Muscle of back (tissue), 11 donors: ENCODE measurements around the gene ASB1. TPM values are rescaled to one million over a fixed set of nuclear protein-coding genes. Genes with fewer than 3 reads are reported as not detected.
A peak's percentile ranks its signal among the peaks of the same experiment; 100 is the strongest.

Experiments used
- DNase-seq, 3 donors: peaks; one replicate each; pipeline versions ENCODE4 v3.0.0 to v3.0.0-alpha.2; 2013
- polyA plus RNA-seq, 10 donors: library from polyadenylated mRNA; unstranded; fragments of 120-200 nt; gene quantifications; one replicate each; pipeline ENCODE4 v1.2.1, GENCODE V29; 2013; ENCODE audit not compliant: insufficient read length in 10 of 10

Gene ASB1
- polyA plus RNA-seq, 10 donors, result 35.9 to 49.1 (median 42.3) TPM

DNA sequence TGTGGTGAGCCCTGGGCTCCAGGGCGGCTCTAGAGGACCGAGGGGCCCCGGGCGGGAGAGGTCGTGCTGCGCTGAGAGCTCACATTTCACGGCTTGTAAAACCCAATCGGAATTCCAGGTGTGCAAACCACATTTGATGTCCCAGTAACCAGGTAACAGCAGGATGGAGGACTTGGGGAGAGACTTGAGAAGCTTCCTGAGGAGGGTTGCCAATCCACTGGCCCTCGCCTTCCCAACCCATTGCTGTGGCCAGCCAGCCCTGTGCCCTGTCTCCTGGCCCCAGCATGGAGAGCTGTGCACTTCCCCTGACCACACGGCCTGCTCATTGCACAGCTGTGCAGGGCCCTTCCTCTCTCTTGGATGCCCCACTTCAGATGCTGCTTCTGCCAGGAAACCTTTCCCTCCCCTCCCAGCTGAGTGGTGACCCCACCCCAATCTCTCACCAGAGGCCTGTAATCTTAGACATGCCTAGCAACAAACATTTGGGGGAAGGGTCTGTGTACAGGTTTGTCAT lies 39.6 kb downstream of the ASB1 start:
- DNase-seq, result peak in 1 of 3 donors; percentile 50

DNA sequence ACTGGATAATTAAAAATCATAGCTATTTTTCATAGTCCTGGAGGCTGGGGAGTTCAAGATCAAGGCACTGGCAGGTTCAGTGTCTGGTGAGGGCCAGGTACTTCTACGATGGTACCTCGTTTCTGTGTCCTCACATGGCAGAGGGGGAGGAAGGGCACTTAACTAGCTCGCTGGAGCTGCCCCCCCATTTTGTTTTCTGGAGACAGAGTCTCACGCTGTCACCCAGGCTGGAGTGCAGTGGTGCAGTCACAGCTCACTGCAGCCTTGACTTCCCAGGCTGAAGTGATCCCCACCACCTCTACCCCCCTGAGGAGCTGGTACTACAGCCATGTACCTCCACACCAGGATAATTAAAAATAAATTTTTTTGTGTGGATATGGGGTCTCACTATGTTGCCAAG lies 40.3 kb downstream of the ASB1 start:
- DNase-seq, result no peak

DNA sequence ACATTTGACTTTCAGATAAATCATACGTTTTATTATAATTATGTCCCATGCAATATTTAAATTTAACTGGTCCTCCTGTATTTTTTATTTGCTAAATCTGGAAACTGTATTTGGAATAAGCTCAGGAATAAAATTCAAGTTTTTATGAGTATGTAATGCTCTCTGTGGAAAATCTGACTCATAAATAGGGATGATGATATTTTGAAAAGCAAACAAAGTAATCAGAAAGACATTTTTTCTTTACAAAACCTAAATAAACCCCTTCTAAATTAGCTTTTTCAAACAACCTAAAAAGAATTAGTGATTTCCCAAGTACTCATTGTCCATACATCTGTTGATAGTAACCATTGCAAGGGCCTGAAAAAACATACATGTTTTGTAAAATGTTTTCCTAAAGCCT lies 41.1 kb downstream of the ASB1 start:
- peak; percentile 38 to 76 (median 55) for DNase-seq

DNA sequence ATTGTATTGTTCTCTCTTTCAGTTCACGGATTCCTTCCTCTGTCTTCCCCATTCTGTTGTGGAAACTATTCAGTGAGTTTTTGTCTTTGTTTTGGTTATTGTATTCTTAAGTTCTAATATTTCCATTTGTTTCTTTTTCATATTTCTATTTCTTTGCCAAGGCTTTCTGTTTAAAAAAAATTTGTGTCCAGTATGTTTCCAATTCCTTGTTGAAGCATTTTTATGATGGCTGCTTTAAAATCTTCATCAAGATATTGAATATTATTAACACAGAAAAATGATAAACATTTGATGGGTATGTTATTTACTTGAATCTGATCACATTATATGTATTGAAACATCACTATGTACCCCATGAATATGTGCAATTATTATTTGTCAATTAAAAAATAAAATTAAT lies 42.4 kb downstream of the ASB1 start:
- DNase-seq, result no peak

DNA sequence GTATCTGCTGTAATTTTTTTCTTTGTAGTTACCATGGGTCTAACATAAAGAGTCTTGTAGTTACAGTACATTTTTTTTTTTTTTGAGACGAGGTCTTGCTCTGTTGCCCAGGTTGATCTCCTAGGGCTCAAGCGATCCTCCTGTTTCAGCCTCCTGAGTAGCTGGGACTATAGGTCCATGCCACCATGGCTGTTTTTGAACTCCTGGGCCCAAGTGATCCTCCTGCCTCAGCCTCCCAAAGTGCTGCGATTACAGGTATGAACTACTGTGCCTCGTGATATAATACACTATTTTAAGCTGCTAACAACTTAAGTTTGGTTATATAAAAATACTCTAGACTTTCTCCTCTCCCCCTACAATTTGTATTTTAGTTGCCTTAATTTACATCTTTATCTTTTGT lies 46.3 kb downstream of the ASB1 start:
- no peak for DNase-seq

DNA sequence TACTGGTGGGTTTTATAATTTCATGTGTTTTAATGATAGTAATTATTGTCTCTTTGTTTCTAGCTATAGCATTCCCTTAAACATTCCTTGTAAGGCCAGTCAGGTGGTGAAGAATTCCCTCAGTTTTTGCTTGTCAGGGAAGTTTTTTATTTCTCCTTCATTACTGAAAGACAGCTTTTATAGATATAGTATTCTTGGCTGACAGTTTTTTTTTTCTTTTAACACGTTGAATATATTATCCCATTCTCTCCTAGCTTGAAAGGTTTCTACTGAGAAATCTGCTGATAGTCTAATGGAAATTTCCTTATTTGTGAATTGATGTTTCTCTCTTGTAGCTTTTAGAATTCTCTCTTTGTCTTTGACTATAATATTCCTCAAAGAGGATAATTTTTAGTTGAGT lies 46.8 kb downstream of the ASB1 start:
- no peak for DNase-seq

DNA sequence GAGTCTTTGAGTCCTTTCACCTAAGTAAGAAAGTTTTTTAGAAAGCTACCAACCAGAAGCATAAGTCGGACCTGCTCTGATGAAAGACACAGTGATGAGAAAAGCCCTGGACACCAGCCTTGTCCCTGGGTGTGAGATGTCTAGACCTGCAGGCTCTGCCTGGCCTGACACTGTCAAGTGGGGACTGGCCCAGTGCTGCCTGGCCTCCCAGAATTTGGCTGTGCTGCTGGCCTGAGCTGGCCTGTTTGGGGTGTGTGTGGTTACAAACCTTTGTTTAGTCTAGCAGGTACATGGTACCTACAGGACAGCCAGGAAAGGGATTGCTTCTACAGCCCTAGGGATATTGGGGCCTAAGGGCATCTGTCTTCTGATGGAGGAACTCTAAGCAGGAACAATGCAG lies 48.3 kb downstream of the ASB1 start:
- DNase-seq, result no peak

DNA sequence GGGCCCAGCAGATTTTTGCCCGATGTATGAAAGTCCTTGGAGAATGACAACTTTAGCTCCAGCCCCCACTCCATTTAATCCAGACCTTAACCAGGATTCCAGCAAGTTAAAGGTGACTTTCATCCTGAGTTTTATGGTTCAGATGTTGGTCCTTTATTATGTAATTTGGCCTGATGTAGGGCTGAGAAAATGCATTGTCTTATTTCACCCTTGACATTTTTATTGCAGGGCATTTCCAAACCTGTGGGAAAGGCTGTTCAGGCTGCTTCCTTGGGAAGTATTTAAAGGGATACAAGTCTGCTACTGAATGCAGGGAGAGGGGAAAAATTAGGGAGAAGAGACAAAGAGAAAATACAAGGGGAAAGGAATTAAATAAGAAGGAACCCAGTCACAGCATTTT lies 48.8 kb downstream of the ASB1 start:
- DNase-seq, result no peak

DNA sequence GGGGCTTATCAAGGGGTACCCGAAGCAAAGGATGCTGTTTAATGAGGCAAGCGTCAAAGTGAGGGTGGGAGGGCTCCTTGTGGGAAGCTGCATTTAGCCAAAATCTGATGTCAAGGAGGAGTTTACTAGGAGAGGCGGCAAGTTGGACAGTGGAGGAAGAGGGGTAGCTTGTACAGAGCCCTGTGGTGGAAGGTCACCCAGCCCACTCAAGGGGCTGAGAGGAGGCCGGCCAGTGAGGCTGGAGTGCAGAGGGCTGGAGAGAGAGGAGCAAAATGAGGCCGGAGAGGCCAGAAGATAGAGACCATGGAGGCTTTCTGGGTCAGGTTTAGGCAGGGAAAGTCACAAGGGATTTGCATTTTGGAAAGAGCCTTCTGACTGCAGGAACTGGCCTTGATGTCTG lies 49.5 kb downstream of the ASB1 start:
- DNase-seq, result no peak

DNA sequence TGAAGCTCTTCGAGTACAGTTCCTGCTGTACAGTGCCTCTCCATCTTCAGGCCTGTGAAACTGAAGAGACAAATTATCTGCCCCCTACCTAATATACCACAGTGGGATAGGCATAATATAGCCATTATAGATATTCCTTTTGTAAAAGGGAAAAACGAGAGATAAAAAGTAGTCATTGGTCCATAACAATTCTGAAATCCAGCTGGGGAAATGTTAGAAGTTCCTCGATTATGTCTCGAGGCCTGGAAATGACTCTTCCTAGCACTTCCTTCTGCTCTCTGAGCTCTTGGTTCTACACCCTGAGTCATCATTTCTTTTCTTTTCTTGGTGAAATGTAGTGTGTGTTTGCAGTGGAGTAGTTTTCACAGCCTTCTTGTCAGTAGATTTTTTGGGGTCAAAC lies 51.5 kb downstream of the ASB1 start:
- no peak for DNase-seq

DNA sequence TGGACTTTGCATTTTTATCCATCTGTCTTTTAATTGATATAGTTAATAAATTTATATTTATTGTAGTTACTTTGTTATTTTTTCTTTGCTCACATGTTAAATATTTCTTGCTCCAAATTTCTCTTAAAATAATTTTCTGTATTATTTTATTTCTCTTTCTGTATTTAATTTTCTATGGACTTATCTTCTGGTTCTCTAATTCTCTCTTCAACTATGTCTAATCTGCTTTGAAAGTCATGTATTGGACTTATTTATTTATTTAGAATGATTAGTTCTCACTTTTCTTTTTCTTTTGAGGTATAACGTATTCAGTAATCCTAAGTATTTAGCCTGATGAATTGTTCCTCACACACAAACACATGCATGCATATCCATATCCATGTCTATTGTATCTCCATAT lies 53.1 kb downstream of the ASB1 start:
- DNase-seq, result no peak

DNA sequence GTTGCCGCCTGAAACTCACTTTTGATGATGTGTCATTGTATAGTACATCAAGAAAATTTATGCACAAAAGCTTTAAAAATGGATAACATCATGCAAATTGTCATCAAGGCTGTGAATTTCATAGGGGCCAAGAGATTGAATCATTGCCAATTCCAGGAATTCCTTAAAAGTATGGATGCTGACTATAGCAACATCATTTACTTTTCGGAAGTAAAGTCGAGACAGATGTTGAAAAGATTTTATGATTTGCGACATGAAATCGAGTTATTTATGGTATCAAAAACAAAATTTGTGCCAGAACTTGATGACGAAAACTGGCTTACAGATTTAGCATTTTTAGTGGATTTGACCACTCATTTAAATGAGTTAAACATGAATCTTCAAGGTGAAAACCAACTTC lies 56.3 kb downstream of the ASB1 start:
- DNase-seq, result no peak

DNA sequence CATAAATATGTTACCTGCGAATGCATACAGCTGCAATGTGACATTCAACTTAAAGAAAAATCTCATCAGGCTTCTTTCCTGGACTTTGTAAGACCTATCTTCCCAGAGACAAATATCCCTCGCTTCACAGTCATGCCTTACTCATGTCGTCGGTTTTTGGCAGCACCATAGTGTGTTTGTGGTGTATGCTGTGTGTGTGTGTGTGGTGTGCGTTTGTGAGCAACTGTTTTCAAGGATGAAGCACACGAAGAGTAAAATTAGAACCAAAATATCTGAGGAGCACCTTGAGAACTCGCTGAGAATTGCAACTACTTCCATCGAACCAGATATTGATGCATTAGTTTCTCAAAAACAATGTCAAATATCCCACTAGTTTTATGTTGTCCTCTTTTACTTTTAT lies 56.9 kb downstream of the ASB1 start:
- DNase-seq, result no peak

DNA sequence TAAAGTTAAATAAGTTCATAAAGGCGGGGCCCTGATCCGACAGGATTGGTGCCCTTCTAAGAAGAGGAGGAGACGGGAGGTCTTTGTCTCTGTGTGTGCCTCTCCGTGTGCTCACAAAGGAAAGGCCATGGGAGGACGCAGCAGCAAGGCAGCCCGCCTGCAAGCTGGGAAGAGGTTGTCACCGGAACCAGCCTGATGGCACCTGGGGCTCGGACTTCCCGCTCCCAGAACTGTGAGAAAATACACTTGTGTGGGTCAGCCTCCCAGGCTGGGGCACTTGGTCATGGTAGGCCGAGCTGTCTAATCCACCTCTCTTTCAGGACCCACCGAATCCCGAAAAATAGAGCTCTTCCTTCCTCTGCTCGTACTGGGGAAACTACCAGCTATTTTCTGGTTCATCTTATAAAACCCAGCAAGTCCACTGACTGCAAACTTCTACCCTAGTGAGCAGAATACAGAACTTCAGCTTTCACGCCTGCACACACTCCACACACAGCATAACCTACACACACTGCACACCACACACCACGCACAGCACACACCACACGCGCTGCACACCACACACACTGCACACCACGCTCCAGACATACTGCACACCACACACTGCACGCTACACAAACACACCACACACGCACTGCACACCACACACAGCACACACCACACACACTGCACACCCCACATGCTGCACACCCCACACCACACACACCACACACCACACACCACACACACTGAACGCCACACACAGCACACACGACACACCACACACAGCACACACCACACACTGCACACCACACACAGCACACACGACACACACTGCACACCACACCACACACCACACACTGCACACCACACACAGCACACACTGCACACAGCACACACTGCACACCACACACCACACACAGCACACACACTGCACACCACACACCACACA lies 58.1 kb downstream of the ASB1 start:
- DNase-seq, result no peak

DNA sequence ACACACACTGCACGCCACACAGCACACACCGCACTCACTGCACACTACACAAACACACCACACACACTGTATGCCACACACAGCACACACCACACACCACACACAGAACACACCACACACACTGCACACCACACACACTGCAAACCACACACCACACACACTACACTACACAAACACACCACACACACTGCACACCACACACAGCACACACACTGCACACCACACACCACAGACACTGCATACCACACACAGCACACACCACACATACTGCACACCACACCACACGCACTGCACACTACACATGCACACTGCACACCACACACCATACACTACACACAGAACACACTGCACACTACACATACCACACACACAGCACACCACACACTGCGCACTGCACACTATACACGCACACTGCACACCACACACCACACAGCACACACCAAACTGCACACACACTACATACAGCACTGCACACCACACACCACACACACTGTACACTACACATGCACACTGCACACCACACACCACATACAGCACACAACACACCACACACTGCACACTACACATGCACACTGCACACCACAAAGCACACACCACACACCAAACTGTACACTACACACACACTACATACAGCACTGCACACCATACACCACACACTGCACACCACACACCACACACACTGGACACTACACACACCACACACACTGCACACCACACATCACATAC lies 59.6 kb downstream of the ASB1 start:
- DNase-seq, result no peak

DNA sequence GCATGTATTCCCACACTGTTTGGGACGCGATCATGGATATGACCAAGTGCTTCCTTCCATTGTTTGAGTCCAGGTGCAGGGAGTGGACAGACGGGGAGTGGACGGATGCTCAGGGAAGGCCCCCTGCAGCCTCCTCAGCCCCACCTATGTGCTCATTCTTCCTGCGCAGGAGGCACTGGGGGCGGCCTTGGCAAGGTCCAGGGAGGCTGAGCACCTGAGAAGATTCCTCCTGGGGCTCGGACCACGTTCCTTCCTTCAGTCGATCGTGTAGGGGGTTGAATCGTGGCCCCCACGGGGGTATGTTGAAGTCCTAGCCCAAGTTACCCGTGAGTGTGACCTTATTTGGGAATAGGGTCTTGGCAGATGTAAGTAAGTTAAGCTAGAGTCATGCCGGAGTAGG lies 60.4 kb downstream of the ASB1 start:
- DNase-seq, result no peak

DNA sequence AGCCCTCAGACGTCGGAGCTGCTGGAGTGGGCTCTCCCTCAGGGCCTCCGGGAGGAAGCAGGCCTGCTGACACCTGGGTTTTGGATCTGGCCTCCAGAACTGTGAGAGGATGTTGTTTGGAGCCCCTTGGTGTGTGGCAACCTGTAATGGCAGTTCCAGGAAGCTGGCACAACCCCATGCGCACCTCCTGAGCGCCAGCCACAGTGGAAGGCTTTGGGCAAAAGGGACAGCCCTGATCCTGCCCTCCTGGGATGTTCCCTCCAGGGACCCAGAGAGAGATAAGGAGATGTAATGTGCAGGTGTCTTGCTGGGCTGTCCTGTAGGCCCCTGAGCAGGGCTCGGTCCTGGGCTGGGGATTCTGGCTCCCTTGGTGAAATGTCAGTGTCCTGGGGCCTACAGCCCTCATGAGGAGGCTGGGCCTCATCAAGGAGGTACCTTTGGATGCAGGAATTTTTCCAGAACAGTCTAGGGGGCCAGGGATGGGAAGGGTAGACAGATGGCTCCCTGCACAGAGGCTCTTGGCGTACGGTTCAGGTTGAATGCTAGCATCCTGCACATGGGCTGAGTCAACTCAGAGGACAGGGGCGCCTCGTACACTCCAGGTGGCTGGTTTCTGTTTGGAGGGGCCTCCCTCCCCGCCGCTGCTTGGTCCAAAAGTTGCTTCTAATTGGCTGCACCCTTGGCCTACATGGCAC lies 61.1 kb downstream of the ASB1 start:
- no peak for DNase-seq

DNA sequence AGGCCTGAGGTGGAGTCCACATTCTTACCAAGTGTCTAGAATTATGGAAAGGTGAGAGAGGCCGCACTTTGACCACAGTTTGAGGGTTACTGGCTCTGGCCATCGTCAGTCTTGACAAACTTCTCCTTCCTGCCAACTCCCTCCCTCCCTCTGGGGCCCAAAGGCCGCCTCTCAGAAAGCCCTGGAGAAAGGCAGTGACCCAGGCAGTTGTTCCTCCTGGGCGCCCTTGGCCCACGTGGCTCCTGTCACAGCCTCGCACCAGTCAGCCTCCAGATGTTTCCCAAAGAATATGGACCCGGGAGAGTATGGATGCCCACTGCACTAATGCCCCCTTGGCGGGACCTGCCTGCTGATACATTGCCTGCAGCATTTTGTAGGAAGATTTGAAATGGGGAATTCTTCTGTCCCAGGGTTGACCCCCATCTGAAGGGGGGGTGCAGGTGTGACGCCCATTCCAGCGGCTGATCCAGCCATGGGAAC lies 61.7 kb downstream of the ASB1 start:
- no peak for DNase-seq

DNA sequence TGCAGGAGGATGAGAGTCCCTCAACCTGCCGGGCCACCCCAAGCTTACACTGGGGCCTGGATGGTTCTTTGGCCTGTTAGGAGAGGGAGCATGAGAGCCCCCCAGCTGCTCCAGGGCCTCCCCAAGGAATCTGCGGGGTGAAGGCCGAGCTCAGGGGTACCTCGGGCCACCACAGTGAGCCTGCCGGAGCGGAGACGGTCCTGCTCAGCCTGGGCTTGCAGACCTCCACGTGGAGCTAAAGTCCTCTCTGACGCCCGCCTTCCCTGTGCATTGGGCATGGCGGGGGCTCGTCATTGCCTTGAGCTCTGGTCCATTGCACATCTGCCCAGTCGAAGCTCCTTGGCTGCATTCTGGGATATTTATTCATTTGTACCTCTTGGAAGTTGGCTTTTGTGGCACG lies 62.7 kb downstream of the ASB1 start:
- DNase-seq, result no peak

DNA sequence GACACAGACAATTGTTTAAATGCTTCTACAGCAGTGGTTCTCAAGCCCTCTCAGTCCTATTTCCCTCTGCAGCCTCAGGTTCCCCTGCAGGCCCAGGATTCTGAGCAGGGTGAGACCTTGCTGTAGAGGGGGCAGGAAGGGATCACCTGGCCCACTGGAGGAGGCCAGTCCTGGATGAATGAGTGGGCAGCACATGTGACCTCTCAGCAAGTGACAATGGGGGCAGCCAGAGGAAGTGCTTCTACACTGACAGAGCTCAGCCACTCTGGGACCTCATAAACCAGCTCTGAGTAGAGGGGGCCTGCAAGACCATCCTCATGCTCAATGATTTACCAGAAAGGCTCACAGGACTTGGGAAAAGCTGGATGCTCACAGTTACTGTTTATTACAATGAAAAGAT lies 63.2 kb downstream of the ASB1 start:
- no peak for DNase-seq

DNA sequence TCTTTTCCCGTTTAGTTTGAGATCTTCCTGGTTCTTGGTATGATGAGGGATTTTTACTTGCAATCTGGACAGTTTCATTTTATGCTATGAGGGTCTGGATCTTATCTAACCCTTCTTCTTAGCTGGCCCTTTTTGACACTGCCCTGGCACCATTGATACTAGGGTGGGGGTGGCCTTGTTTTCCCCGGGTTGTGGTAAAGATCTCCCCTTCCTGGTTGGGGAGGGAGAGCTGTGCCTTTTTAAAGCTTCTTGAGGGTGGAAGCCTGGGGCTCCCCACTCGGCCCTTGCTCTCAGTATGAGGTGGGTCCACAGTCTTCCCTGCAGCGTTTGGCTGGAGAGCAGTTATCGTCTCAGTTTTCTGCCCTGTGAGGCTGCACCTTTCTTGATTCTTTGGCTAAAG lies 66.1 kb downstream of the ASB1 start:
- DNase-seq, result no peak

DNA sequence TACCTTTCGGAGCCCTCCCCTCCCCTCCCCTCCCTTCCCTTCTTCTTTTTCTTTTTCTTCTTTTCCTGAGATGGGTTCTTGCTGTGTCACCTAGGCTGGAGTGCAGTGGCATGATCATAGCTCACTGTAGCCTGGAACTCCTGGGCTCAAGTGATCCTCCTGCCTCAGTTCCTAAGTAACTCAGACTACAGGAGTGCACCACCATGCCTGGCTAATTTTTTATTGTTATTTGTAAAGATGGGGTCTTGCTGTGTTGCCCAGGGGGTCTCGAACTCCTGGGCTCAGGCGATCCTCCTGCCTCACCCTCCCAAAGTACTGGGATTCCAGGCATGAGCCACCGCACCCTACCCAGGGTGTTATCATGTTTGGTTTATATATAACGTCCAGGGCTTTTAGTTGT lies 66.7 kb downstream of the ASB1 start:
- DNase-seq, result no peak
